Endothelial cell of umbilical vein (primary cell): Measurements from ENCODE around the gene PCBD2.

ENCODE experiments used
- EZH2 ChIP-seq: IDR thresholded peaks from 2 replicates; pipeline ENCODE4 v1.6.1; 2012; ENCODE audit warnings: borderline replicate concordance, low read depth, mild to moderate bottlenecking, moderate library complexity, low read length, inconsistent platforms; ENCODE audit not compliant: severe bottlenecking
- MAX ChIP-seq: IDR thresholded peaks from 2 replicates; pipeline ENCODE4 v1.6.1; 2011; ENCODE audit not compliant: insufficient read depth, insufficient read length
- POLR2A ChIP-seq: IDR thresholded peaks from 2 replicates; pipeline ENCODE4 v1.6.1; 2012; ENCODE audit warnings: low read depth, mild to moderate bottlenecking, control low read depth, low read length
- TF ChIP-seq, protein P1 (sequence below), 2 donors: IDR thresholded peaks; 1 replicate in 1 of 2; 2 replicates in 1 of 2; pipeline ENCODE4 v1.5.1; 2011; ENCODE audit warnings: low read length in 2 of 2, mild to moderate bottlenecking in 2 of 2, moderate library complexity in 2 of 2, control low read depth in 1 of 2, inconsistent platforms in 1 of 2, low read depth in 1 of 2; ENCODE audit not compliant: insufficient read depth in 1 of 2; ENCODE audit errors: extremely low read depth in 1 of 2

- TF ChIP-seq, protein P1, sequence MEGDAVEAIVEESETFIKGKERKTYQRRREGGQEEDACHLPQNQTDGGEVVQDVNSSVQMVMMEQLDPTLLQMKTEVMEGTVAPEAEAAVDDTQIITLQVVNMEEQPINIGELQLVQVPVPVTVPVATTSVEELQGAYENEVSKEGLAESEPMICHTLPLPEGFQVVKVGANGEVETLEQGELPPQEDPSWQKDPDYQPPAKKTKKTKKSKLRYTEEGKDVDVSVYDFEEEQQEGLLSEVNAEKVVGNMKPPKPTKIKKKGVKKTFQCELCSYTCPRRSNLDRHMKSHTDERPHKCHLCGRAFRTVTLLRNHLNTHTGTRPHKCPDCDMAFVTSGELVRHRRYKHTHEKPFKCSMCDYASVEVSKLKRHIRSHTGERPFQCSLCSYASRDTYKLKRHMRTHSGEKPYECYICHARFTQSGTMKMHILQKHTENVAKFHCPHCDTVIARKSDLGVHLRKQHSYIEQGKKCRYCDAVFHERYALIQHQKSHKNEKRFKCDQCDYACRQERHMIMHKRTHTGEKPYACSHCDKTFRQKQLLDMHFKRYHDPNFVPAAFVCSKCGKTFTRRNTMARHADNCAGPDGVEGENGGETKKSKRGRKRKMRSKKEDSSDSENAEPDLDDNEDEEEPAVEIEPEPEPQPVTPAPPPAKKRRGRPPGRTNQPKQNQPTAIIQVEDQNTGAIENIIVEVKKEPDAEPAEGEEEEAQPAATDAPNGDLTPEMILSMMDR (IDR thresholded peaks at IDR 0.05; ENCODE audit: extremely low read depth in 1 of 2, insufficient read depth in 1 of 2, low read depth in 1 of 2, low read length in 2 of 2): no peak
- TF ChIP-seq POLR2A (peak; percentile 89), MAX (no peak), EZH2 (no peak)
Observed at GRCh38 chr5:134873987-134874830, 30.7 kb upstream of the PCBD2 start, which contains the start of gene TXNDC15.
